ENCODE results near the gene TEX13C.

- no peak for TF ChIP-seq NR3C1 (CRISPR knock-in tag; IDR thresholded peaks at IDR 0.05)
- TF ChIP-seq GZF1 (CRISPR knock-in tag; IDR thresholded peaks at IDR 0.05): no peak
These were observed 28.5 kb upstream of the TEX13C start for GRCh38 chrX:125291124-125291523.

All from HepG2 (cell line).